H1 (cell line): Measurements from ENCODE around the gene PTGES3L. TPM values are rescaled to one million over a fixed set of nuclear protein-coding genes. Genes with fewer than 3 reads are reported as not detected.

Experiments used
- CTCF ChIA-PET: fragments of 300-600 bp; sonication (Branson Sonifier 250); formaldehyde crosslinking; loops from one replicate; lab custom pipeline; 2021; ENCODE audit not compliant: partially characterized antibody; lab: Charles Lee
- POLR2A ChIA-PET: fragments of 300-600 bp; sonication (Branson Sonifier 250); formaldehyde crosslinking; loops from one replicate; lab custom pipeline; 2021; ENCODE audit warnings: inconsistent platforms; ENCODE audit not compliant: partially characterized antibody; lab: Charles Lee
- DNase-seq, 2 experiments: peaks; one replicate each; pipeline versions ENCODE4 v3.0.0 to v3.0.0-alpha.2; 2010 to 2022; ENCODE audit warnings: low spot score in 2 of 2, low read depth in 1 of 2, mixed read lengths in 1 of 2
- FAIRE-seq: peaks from 2 replicates; lab custom pipeline; 2011; peaks lifted over from hg19 to GRCh38; lab: Jason Lieb, UNC
- H2AFZ ChIP-seq: 2 replicates; pipeline ENCODE4 v1.8.1; 2012; ENCODE audit warnings: low read length, inconsistent platforms
- H2AK5ac ChIP-seq: 2 replicates; pipeline ENCODE4 v1.6.1; 2013; ENCODE audit warnings: low read depth, low read length
- H2BK120ac ChIP-seq: replicated peaks from 2 replicates; pipeline ENCODE3; 2013; ENCODE audit warnings: low read depth, low read length, inconsistent platforms
- H2BK12ac ChIP-seq: 2 replicates; pipeline ENCODE4 v1.6.1; 2013; ENCODE audit warnings: low read depth, low read length
- H2BK15ac ChIP-seq: 2 replicates; pipeline ENCODE4 v1.6.1; 2013; ENCODE audit warnings: low read length
- H2BK20ac ChIP-seq: 2 replicates; pipeline ENCODE4 v1.6.1; 2013; ENCODE audit warnings: low read length
- H2BK5ac ChIP-seq: 2 replicates; pipeline ENCODE4 v1.6.1; 2013; ENCODE audit warnings: low read depth, low read length
- H3K14ac ChIP-seq: 2 replicates; pipeline ENCODE4 v1.6.1; 2013; ENCODE audit warnings: inconsistent platforms; ENCODE audit not compliant: insufficient read length
- H3K18ac ChIP-seq: 2 replicates; pipeline ENCODE4 v1.6.1; 2013; ENCODE audit warnings: low read length; ENCODE audit errors: extremely low read depth
- H3K23ac ChIP-seq: 2 replicates; pipeline ENCODE4 v1.6.1; 2013; ENCODE audit warnings: inconsistent platforms; ENCODE audit not compliant: insufficient read length
- H3K23me2 ChIP-seq: 2 replicates; pipeline ENCODE4 v1.6.1; 2013; ENCODE audit warnings: low read depth, low read length
- H3K27ac ChIP-seq: 2 replicates; pipeline ENCODE4 v1.6.1; 2011; ENCODE audit warnings: low read depth, low read length, inconsistent platforms
- H3K27me3 ChIP-seq, 4 experiments: replicated peaks in 1 of 4; 1 replicate in 1 of 4; 2 replicates in 3 of 4; pipeline versions ENCODE4 v1.6.1 to v1.8.1; 2011 to 2013; ENCODE audit warnings: low read length in 3 of 4, mild to moderate bottlenecking in 3 of 4, inconsistent platforms in 2 of 4, mixed read lengths in 2 of 4, moderate library complexity in 1 of 4; ENCODE audit not compliant: control insufficient read depth in 3 of 4, insufficient read depth in 3 of 4; ENCODE audit errors: extremely low read depth in 1 of 4
- H3K36me3 ChIP-seq, 4 experiments: 2 replicates each; pipeline versions ENCODE4 v1.6.1 to v1.8.1; 2011 to 2013; ENCODE audit warnings: mild to moderate bottlenecking in 4 of 4, low read length in 3 of 4, moderate library complexity in 2 of 4, control low read depth in 1 of 4, inconsistent platforms in 1 of 4; ENCODE audit not compliant: insufficient read depth in 4 of 4, control insufficient read depth in 2 of 4
- H3K4ac ChIP-seq: replicated peaks from 2 replicates; pipeline ENCODE3; 2013; ENCODE audit warnings: low read length, low read depth, mixed read lengths, inconsistent platforms; ENCODE audit not compliant: insufficient read length
- H3K4me1 ChIP-seq, 4 experiments: replicated peaks in 1 of 4; 1 replicate in 1 of 4; 2 replicates in 3 of 4; pipeline versions ENCODE4 v1.6.1 to v1.8.1; 2011 to 2013; ENCODE audit warnings: low read length in 3 of 4, inconsistent platforms in 2 of 4, mixed read lengths in 1 of 4; ENCODE audit not compliant: insufficient read depth in 4 of 4, control insufficient read depth in 3 of 4
- H3K4me2 ChIP-seq, 2 experiments: 2 replicates each; pipeline versions ENCODE4 v1.6.1 to v1.8.1; 2011 to 2013; ENCODE audit warnings: low read depth in 2 of 2, low read length in 2 of 2, control low read depth in 1 of 2, inconsistent platforms in 1 of 2, mild to moderate bottlenecking in 1 of 2; ENCODE audit not compliant: insufficient read depth in 1 of 2
- H3K4me3 ChIP-seq, 4 experiments: fragments of 200-600, 300-600 bp in 1 of 4; sonication (generic), shearing (Covaris generic), sonication (Bioruptor Twin) in 1 of 4; 2 replicates each; pipeline versions ENCODE4 v1.5.1 to v1.8.1; 2011 to 2016; ENCODE audit warnings: low read length in 4 of 4, low read depth in 3 of 4, control low read depth in 2 of 4, inconsistent platforms in 2 of 4, mild to moderate bottlenecking in 2 of 4, mixed read lengths in 1 of 4, moderate library complexity in 1 of 4; ENCODE audit not compliant: insufficient read depth in 2 of 4; ENCODE audit errors: extremely low read depth in 1 of 4
- H3K56ac ChIP-seq: replicated peaks from 2 replicates; pipeline ENCODE3; 2013; ENCODE audit warnings: low read depth, mild to moderate bottlenecking, mixed read lengths, low read length, inconsistent platforms; ENCODE audit not compliant: insufficient read length
- H3K79me1 ChIP-seq: 2 replicates; pipeline ENCODE4 v1.6.1; 2013; ENCODE audit warnings: low read depth, low read length, control low read depth
- H3K79me2 ChIP-seq, 2 experiments: 2 replicates each; pipeline versions ENCODE4 v1.6.1 to v1.8.1; 2012 to 2013; ENCODE audit warnings: low read length in 2 of 2, mild to moderate bottlenecking in 2 of 2, inconsistent platforms in 1 of 2; ENCODE audit not compliant: insufficient read depth in 2 of 2, control insufficient read depth in 1 of 2
- H3K9ac ChIP-seq, 4 experiments: replicated peaks in 1 of 4; 1 replicate in 1 of 4; 2 replicates in 3 of 4; pipeline versions ENCODE4 v1.6.1 to v1.8.1; 2011 to 2013; ENCODE audit warnings: low read depth in 3 of 4, low read length in 3 of 4, control low read depth in 2 of 4, mild to moderate bottlenecking in 2 of 4, moderate library complexity in 2 of 4, inconsistent platforms in 1 of 4; ENCODE audit errors: extremely low read depth in 1 of 4
- H3K9me3 ChIP-seq, 2 experiments: 2 replicates each; pipeline versions ENCODE4 v1.6.1 to v1.8.1; 2012 to 2013; ENCODE audit warnings: mild to moderate bottlenecking in 2 of 2, moderate library complexity in 2 of 2, control low read depth in 1 of 2, inconsistent platforms in 1 of 2, low read depth in 1 of 2, low read length in 1 of 2, mixed read lengths in 1 of 2; ENCODE audit not compliant: insufficient read depth in 2 of 2
- H4K20me1 ChIP-seq, 2 experiments: replicated peaks in 1 of 2; 2 replicates each; pipeline versions ENCODE3 to v1.8.1; 2011 to 2013; ENCODE audit warnings: inconsistent platforms in 2 of 2, low read length in 2 of 2, mild to moderate bottlenecking in 1 of 2; ENCODE audit not compliant: insufficient read depth in 2 of 2, control insufficient read depth in 1 of 2
- H4K5ac ChIP-seq: 2 replicates; pipeline ENCODE4 v1.6.1; 2013; ENCODE audit warnings: low read length, low read depth, mixed read lengths, inconsistent platforms; ENCODE audit not compliant: insufficient read length
- H4K8ac ChIP-seq: 2 replicates; pipeline ENCODE4 v1.8.0; 2013; ENCODE audit warnings: mild to moderate bottlenecking, moderate library complexity, low read length, inconsistent platforms; ENCODE audit not compliant: insufficient read depth; ENCODE audit errors: extremely low read depth
- H4K91ac ChIP-seq: replicated peaks from 2 replicates; pipeline ENCODE3; 2013; ENCODE audit warnings: low read length, mixed read lengths, inconsistent platforms; ENCODE audit not compliant: insufficient read length
- CREB1 ChIP-seq: IDR thresholded peaks from 2 replicates; pipeline ENCODE4 v1.6.1; 2012; ENCODE audit warnings: inconsistent platforms
- KDM4A ChIP-seq: IDR thresholded peaks from one replicate; pipeline ENCODE4 v1.7.1; 2012; ENCODE audit warnings: low read depth, mild to moderate bottlenecking, moderate library complexity, low read length, inconsistent platforms; ENCODE audit not compliant: severe bottlenecking
- PHF8 ChIP-seq: fragments of 200-600 bp; sonication (generic); conservative IDR thresholded peaks from 2 replicates; pipeline ENCODE4 v1.7.1; 2012; ENCODE audit warnings: low read depth, mild to moderate bottlenecking, inconsistent platforms, low read length, moderate library complexity
- SIX5 ChIP-seq: IDR thresholded peaks from 2 replicates; pipeline ENCODE4 v1.6.1; 2011; ENCODE audit warnings: mild to moderate bottlenecking, low read depth, low read length
- SP2 ChIP-seq: IDR thresholded peaks from 2 replicates; pipeline ENCODE4 v1.6.1; 2012; ENCODE audit warnings: mild to moderate bottlenecking, low read length, inconsistent platforms
- USF2 ChIP-seq: IDR thresholded peaks from 2 replicates; pipeline ENCODE4 v1.6.1; 2011; ENCODE audit warnings: low read length, improper control_type of control experiment
- WGBS, 2 experiments: shearing (Covaris generic) in 1 of 2; methylation state at CpG; one replicate each; pipeline versions ENCODE4 v1.1.6 to v1.1.7; 2013 to 2015; ENCODE audit warnings: low lambda C conversion rate in 2 of 2, mixed read lengths in 2 of 2, inconsistent platforms in 1 of 2, low coverage in 1 of 2, missing lambda C conversion rate in 1 of 2; ENCODE audit not compliant: insufficient replicate concordance in 2 of 2, insufficient coverage in 1 of 2, insufficient read length in 1 of 2; ENCODE audit errors: extremely low coverage in 1 of 2, missing lambda C conversion rate in 1 of 2; 5-methylcytosine and 5-hydroxymethylcytosine counted together
- polyA plus RNA-seq, 7 experiments: library from polyadenylated mRNA; depleted of rRNA in 3 of 7; stranded (reverse) in 5 of 7; unstranded in 2 of 7; fragments of >200 nt in 5 of 7; fragments of 200-250 nt in 2 of 7; gene quantifications; 1 replicate in 5 of 7; 2 replicates in 1 of 7; 4 replicates in 1 of 7; pipeline versions ENCODE4 v1.2.1 to v1.2.3, GENCODE V29; 2011 to 2013; ENCODE audit warnings: missing spikeins in 2 of 7, mixed read lengths in 2 of 7
- total RNA-seq: library from RNA; stranded (reverse); fragmentation: NEBNext Ultra II Directional; extraction: Animal tissue kit (Norgen Biotek cat#: 25700); gene quantifications from 2 replicates; pipeline ENCODE4 v1.2.1, GENCODE V29; 2021

The PTGES3L gene
- total and polyA plus RNA-seq, 2 of the 8 experiments (the other 6 are each of a cell fraction or from before 2014, with no cell fraction given), result 3.0 to 3.6 TPM

- H2BK5ac ChIP-seq, result peak overlapping the region; percentile 60; the same call in 1 of the 2 replicates
- H3K79me2 ChIP-seq, result peaks cover 0 to 15% of the 10 kb centered on the region in 2 experiments; a peak in 2 of 4 replicates
- TF ChIP-seq KDM4A (peak; percentile 35), SIX5 (no peak), CREB1 (peak; percentile 38; the same call in 1 of the 2 replicates), USF2 (no peak), PHF8 (0 out of 2 replicates have a peak, but pooled peaks have one; percentile 19), SP2 (no peak)
- H4K8ac ChIP-seq, result no peak overlapping the region
- no peak overlapping the region for H3K23ac ChIP-seq
- WGBS, 2 experiments, result 13% methylated on average over 3 of the region's 27 CpGs; no CpG with 5 or more reads in 1 of the 2 experiments
- ChIA-PET POLR2A (interaction anchor here (0.7 to 10.8 kb wide), 8 partner anchors 9 to 336 kb away, joined by 3 to 123 read pairs (median 6); partner anchors contain the start of gene RPL27), CTCF (interaction anchor here (1.2 to 2.0 kb wide), 4 partner anchors 10 to 57 kb away, joined by 3 to 26 read pairs (median 7); no protein-coding TSS in a partner anchor)
- 0 out of 2 replicates have a peak overlapping the region, but pooled peaks have one; percentile 61 for H2BK15ac ChIP-seq
- H2AK5ac ChIP-seq, result no peak overlapping the region
- H3K9me3 ChIP-seq, result no peaks in the 10 kb centered on the region
- no peak overlapping the region for H2AFZ ChIP-seq
- H3K14ac ChIP-seq, result no peak overlapping the region
- peak overlapping the region; percentile 64 to 92 for H3K4me2 ChIP-seq
- H3K36me3 ChIP-seq, result peaks cover 0 to 20% (median 4%) of the 10 kb centered on the region in 4 experiments; a peak in 2 of 8 replicates
- no peaks in the 10 kb centered on the region for H4K20me1 ChIP-seq
- H3K4me1 ChIP-seq, result peaks cover 15 to 22% (median 16%) of the 10 kb centered on the region in 4 experiments
- H3K4me3 ChIP-seq, result peak overlapping the region; percentile 58 to 79 (median 66)
- H2BK12ac ChIP-seq, result peak overlapping the region; percentile 39; the same call in 1 of the 2 replicates
- peaks cover 11% of the 10 kb centered on the region; the same call in 1 of the 2 replicates for H3K23me2 ChIP-seq
- peak overlapping the region; percentile 48 for H4K91ac ChIP-seq
- H3K18ac ChIP-seq, result peak overlapping the region; percentile 90; the same call in 1 of the 2 replicates
- no peak overlapping the region for H3K56ac ChIP-seq
- no peaks in the 10 kb centered on the region for H3K27me3 ChIP-seq
- no peak overlapping the region for H3K4ac ChIP-seq
- DNase-seq (no peak), FAIRE-seq (no peak)
- no peak overlapping the region for H2BK20ac ChIP-seq
- peak overlapping the region in 2 of 4 experiments; percentile 40 to 60; a peak in 4 of 7 replicates for H3K9ac ChIP-seq
- H3K79me1 ChIP-seq, result peaks cover under 1% of the 10 kb centered on the region; the same call in 1 of the 2 replicates
- H3K27ac ChIP-seq, result no peak overlapping the region
- H2BK120ac ChIP-seq, result no peak overlapping the region
- H4K5ac ChIP-seq, result peak overlapping the region; percentile 65
Measured at GRCh38 chr17:43025290-43025657, 45.4 kb upstream of the PTGES3L start.
